Measurements from ENCODE around the gene TBX2.

GRCh38 chr17:61442878-61443474 lies 43.3 kb downstream of the TBX2 start:
- TF ChIP-seq CTCF (IDR thresholded peaks at IDR 0.05) = no peak
- no peak for TF ChIP-seq POLR2A (IDR thresholded peaks at IDR 0.05)
